ENCODE measurements around the gene DMBT1.

DNA sequence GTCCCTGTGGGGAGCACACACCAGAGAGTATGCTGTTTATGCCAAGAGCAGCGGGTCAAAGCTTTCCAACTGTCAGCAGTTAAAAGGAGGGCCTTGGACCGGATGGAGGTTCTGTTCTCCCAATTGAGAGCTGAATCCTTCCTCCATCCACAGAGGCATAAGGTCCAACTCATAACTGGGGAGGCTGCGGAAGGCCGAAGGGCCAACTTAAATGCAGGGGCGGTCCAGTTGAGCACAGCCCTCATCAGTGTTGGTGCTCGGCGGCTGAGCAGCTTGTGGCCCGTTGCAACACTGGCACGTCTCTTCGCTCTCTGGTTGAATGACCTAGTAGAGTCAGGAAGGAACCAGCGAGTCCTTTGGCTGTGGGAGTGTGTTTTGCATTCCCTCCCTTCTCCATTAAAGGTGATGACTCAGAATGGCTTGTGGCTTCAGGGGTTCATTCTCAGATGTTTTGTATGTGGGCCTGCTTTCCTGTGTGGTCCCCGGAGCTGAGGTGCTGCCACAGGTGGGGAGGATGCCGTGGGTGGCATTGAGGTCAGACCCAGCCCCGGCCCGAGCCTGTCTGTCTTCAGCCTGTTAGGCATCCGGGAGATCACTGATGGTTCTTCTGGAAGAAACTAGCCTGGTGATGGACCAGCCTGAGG, 44.8 kb upstream of the DMBT1 start:
- TF ChIP-seq, protein P1, sequence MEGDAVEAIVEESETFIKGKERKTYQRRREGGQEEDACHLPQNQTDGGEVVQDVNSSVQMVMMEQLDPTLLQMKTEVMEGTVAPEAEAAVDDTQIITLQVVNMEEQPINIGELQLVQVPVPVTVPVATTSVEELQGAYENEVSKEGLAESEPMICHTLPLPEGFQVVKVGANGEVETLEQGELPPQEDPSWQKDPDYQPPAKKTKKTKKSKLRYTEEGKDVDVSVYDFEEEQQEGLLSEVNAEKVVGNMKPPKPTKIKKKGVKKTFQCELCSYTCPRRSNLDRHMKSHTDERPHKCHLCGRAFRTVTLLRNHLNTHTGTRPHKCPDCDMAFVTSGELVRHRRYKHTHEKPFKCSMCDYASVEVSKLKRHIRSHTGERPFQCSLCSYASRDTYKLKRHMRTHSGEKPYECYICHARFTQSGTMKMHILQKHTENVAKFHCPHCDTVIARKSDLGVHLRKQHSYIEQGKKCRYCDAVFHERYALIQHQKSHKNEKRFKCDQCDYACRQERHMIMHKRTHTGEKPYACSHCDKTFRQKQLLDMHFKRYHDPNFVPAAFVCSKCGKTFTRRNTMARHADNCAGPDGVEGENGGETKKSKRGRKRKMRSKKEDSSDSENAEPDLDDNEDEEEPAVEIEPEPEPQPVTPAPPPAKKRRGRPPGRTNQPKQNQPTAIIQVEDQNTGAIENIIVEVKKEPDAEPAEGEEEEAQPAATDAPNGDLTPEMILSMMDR (IDR thresholded peaks at IDR 0.05) = no peak
- no peak for TF ChIP-seq POLR2A (IDR thresholded peaks at IDR 0.05)
